HepG2 (cell line): ENCODE measurements around the gene CDK10. TPM values are rescaled to one million over a fixed set of nuclear protein-coding genes. Genes with fewer than 3 reads are reported as not detected.
A peak's percentile ranks its signal among the peaks of the same experiment; 100 is the strongest.

ENCODE experiments used
- ADNP ChIP-seq: sonication (generic); formaldehyde crosslinking; IDR thresholded peaks from 2 replicates; pipeline ENCODE4 v1.4.0; 2020; ENCODE audit warnings: missing genetic modification reagents
- ARNT2 ChIP-seq: sonication (generic); formaldehyde crosslinking; IDR thresholded peaks from 2 replicates; pipeline ENCODE4 v1.8.0; 2022; ENCODE audit warnings: mild to moderate bottlenecking, low read depth, missing genetic modification reagents, moderate library complexity
- CBFB ChIP-seq: sonication (generic); formaldehyde crosslinking; IDR thresholded peaks from 2 replicates; pipeline ENCODE4 v1.4.0; 2020; ENCODE audit warnings: missing genetic modification reagents
- HDAC2 ChIP-seq: sonication (generic); formaldehyde crosslinking; IDR thresholded peaks from 2 replicates; pipeline ENCODE4 v1.4.0; 2020; ENCODE audit warnings: missing genetic modification reagents
- MEIS1 ChIP-seq: sonication (generic); formaldehyde crosslinking; IDR thresholded peaks from 2 replicates; pipeline ENCODE4 v1.9.0; 2021; ENCODE audit warnings: mild to moderate bottlenecking, missing genetic modification reagents, moderate library complexity, borderline replicate concordance
- NBN ChIP-seq: fragments of 450-650 bp; conservative IDR thresholded peaks from 2 replicates; pipeline ENCODE4 v1.6.1; 2017
- RFX1 ChIP-seq: fragments of 450-650 bp; IDR thresholded peaks from 2 replicates; pipeline ENCODE4 v1.6.1; 2017
- RFX3 ChIP-seq: IDR thresholded peaks from 2 replicates; pipeline ENCODE4 v1.6.1; 2016; ENCODE audit warnings: missing biosample characterization, missing genetic modification reagents
- YEATS4 ChIP-seq: sonication (generic); formaldehyde crosslinking; IDR thresholded peaks from 2 replicates; pipeline ENCODE4 v1.4.0; 2020; ENCODE audit warnings: missing genetic modification reagents, borderline replicate concordance
- ZBTB2 ChIP-seq: sonication (generic); formaldehyde crosslinking; IDR thresholded peaks from 2 replicates; pipeline ENCODE4 v1.8.0; 2022; ENCODE audit warnings: low read depth, missing genetic modification reagents
- ZBTB40 ChIP-seq, 2 experiments: fragments of 450-650 bp in 1 of 2; sonication (generic) in 1 of 2; formaldehyde crosslinking in 1 of 2; IDR thresholded peaks; 2 replicates each; pipeline versions ENCODE4 v1.6.1 to v1.8.0; 2016 to 2022; ENCODE audit warnings: antibody characterized with exemption in 1 of 2, mild to moderate bottlenecking in 1 of 2, missing genetic modification reagents in 1 of 2
- ZFP62 ChIP-seq: sonication (generic); formaldehyde crosslinking; IDR thresholded peaks from 2 replicates; pipeline ENCODE4 v1.4.0; 2020; ENCODE audit warnings: missing genetic modification reagents
- ZGPAT ChIP-seq: IDR thresholded peaks from 2 replicates; pipeline ENCODE4 v1.6.1; 2016; ENCODE audit warnings: mild to moderate bottlenecking
- ZNF703 ChIP-seq: sonication (generic); formaldehyde crosslinking; IDR thresholded peaks from 2 replicates; pipeline ENCODE4 v1.5.1; 2020; ENCODE audit warnings: missing genetic modification reagents, mild to moderate bottlenecking, moderate library complexity, borderline replicate concordance
- ZNF883 ChIP-seq: sonication (generic); formaldehyde crosslinking; IDR thresholded peaks from 2 replicates; pipeline ENCODE4 v1.5.1; 2020; ENCODE audit warnings: mild to moderate bottlenecking, missing genetic modification reagents; ENCODE audit errors: not compliant biosample characterization
- polyA plus RNA-seq, 8 experiments: library from polyadenylated mRNA; depleted of rRNA in 3 of 8; stranded (reverse) in 7 of 8; unstranded in 1 of 8; fragments of >200 nt; fragmentation: Illumina TruSeq in 4 of 8; extraction: Trizol in 4 of 8; gene quantifications; 2 replicates each; pipeline versions ENCODE4 v1.2.1 to v1.2.3, GENCODE V29; 2011 to 2016; ENCODE audit warnings: low read depth in 4 of 8, missing spikeins in 1 of 8, mixed read lengths in 1 of 8; ENCODE audit not compliant: insufficient read depth in 1 of 8
- total RNA-seq, 5 experiments: library from RNA; depleted of rRNA; stranded (reverse); fragments of >200 nt; fragmentation: Illumina TruSeq; extraction: Trizol; gene quantifications; 2 replicates each; pipeline ENCODE4 v1.2.3, GENCODE V29; 2016; ENCODE audit warnings: low read depth in 1 of 5

The CDK10 gene
- total and polyA plus RNA-seq, 2 of the 13 experiments (the other 11 are each of a cell fraction or from before 2014, with no cell fraction given) = 2.5 to 3.9 TPM

- peak; percentile 84; the same call in 1 of the 2 replicates for TF ChIP-seq ZGPAT (CRISPR knock-in tag)
- 0 out of 2 replicates have a peak, but pooled peaks have one; percentile 44 for TF ChIP-seq ZNF703 (CRISPR knock-in tag)
- no peak; the same call in 1 of the 2 replicates for TF ChIP-seq ARNT2 (CRISPR knock-in tag)
- TF ChIP-seq NBN = no peak
- TF ChIP-seq RFX1 = no peak
- TF ChIP-seq YEATS4 (CRISPR knock-in tag) = peak; percentile 63; the same call in 1 of the 2 replicates
- TF ChIP-seq HDAC2 (CRISPR knock-in tag) = peak; percentile 20; the same call in 1 of the 2 replicates
- TF ChIP-seq ZNF883 (CRISPR knock-in tag) = no peak
- TF ChIP-seq ZBTB40 (IDR thresholded peaks at IDR 0.05) = no peak
- TF ChIP-seq ZBTB40 (CRISPR knock-in tag; IDR thresholded peaks at IDR 0.05) = peak; percentile 67
- no peak for TF ChIP-seq ADNP (CRISPR knock-in tag)
- no peak for TF ChIP-seq RFX3
- no peak; the same call in 1 of the 2 replicates for TF ChIP-seq ZBTB2
- TF ChIP-seq ZFP62 (CRISPR knock-in tag) = 0 out of 2 replicates have a peak, but pooled peaks have one; percentile 48
- 0 out of 2 replicates have a peak, but pooled peaks have one; percentile 61 for TF ChIP-seq MEIS1 (CRISPR knock-in tag)
- peak; percentile 85; the same call in 1 of the 2 replicates for TF ChIP-seq CBFB (CRISPR knock-in tag)
Measured at GRCh38 chr16:89700649-89701424, 14.3 kb downstream of the CDK10 start (continued).
